H1 (cell line): Measurements from ENCODE around the gene GCNT1. TPM values are rescaled to one million over a fixed set of nuclear protein-coding genes. Genes with fewer than 3 reads are reported as not detected.

Experiments
- CTCF ChIA-PET: fragments of 300-600 bp; sonication (Branson Sonifier 250); formaldehyde crosslinking; loops from one replicate; lab custom pipeline; 2021; ENCODE audit not compliant: partially characterized antibody; lab: Charles Lee
- POLR2A ChIA-PET: fragments of 300-600 bp; sonication (Branson Sonifier 250); formaldehyde crosslinking; loops from one replicate; lab custom pipeline; 2021; ENCODE audit warnings: inconsistent platforms; ENCODE audit not compliant: partially characterized antibody; lab: Charles Lee
- DNase-seq, 2 experiments: peaks; one replicate each; pipeline versions ENCODE4 v3.0.0 to v3.0.0-alpha.2; 2010 to 2022; ENCODE audit warnings: low spot score in 2 of 2, low read depth in 1 of 2, mixed read lengths in 1 of 2
- FAIRE-seq: peaks from 2 replicates; lab custom pipeline; 2011; peaks lifted over from hg19 to GRCh38; lab: Jason Lieb, UNC
- H2AFZ ChIP-seq: 2 replicates; pipeline ENCODE4 v1.8.1; 2012; ENCODE audit warnings: low read length, inconsistent platforms
- H2AK5ac ChIP-seq: 2 replicates; pipeline ENCODE4 v1.6.1; 2013; ENCODE audit warnings: low read depth, low read length
- H2BK120ac ChIP-seq: replicated peaks from 2 replicates; pipeline ENCODE3; 2013; ENCODE audit warnings: low read depth, low read length, inconsistent platforms
- H2BK12ac ChIP-seq: 2 replicates; pipeline ENCODE4 v1.6.1; 2013; ENCODE audit warnings: low read depth, low read length
- H2BK15ac ChIP-seq: 2 replicates; pipeline ENCODE4 v1.6.1; 2013; ENCODE audit warnings: low read length
- H2BK20ac ChIP-seq: 2 replicates; pipeline ENCODE4 v1.6.1; 2013; ENCODE audit warnings: low read length
- H2BK5ac ChIP-seq: 2 replicates; pipeline ENCODE4 v1.6.1; 2013; ENCODE audit warnings: low read depth, low read length
- H3K14ac ChIP-seq: 2 replicates; pipeline ENCODE4 v1.6.1; 2013; ENCODE audit warnings: inconsistent platforms; ENCODE audit not compliant: insufficient read length
- H3K18ac ChIP-seq: 2 replicates; pipeline ENCODE4 v1.6.1; 2013; ENCODE audit warnings: low read length; ENCODE audit errors: extremely low read depth
- H3K23ac ChIP-seq: 2 replicates; pipeline ENCODE4 v1.6.1; 2013; ENCODE audit warnings: inconsistent platforms; ENCODE audit not compliant: insufficient read length
- H3K23me2 ChIP-seq: 2 replicates; pipeline ENCODE4 v1.6.1; 2013; ENCODE audit warnings: low read depth, low read length
- H3K27ac ChIP-seq: 2 replicates; pipeline ENCODE4 v1.6.1; 2011; ENCODE audit warnings: low read depth, low read length, inconsistent platforms
- H3K27me3 ChIP-seq, 4 experiments: replicated peaks in 1 of 4; 1 replicate in 1 of 4; 2 replicates in 3 of 4; pipeline versions ENCODE4 v1.6.1 to v1.8.1; 2011 to 2013; ENCODE audit warnings: low read length in 3 of 4, mild to moderate bottlenecking in 3 of 4, inconsistent platforms in 2 of 4, mixed read lengths in 2 of 4, moderate library complexity in 1 of 4; ENCODE audit not compliant: control insufficient read depth in 3 of 4, insufficient read depth in 3 of 4; ENCODE audit errors: extremely low read depth in 1 of 4
- H3K36me3 ChIP-seq, 4 experiments: 2 replicates each; pipeline versions ENCODE4 v1.6.1 to v1.8.1; 2011 to 2013; ENCODE audit warnings: mild to moderate bottlenecking in 4 of 4, low read length in 3 of 4, moderate library complexity in 2 of 4, control low read depth in 1 of 4, inconsistent platforms in 1 of 4; ENCODE audit not compliant: insufficient read depth in 4 of 4, control insufficient read depth in 2 of 4
- H3K4ac ChIP-seq: replicated peaks from 2 replicates; pipeline ENCODE3; 2013; ENCODE audit warnings: low read length, low read depth, mixed read lengths, inconsistent platforms; ENCODE audit not compliant: insufficient read length
- H3K4me1 ChIP-seq, 4 experiments: replicated peaks in 1 of 4; 1 replicate in 1 of 4; 2 replicates in 3 of 4; pipeline versions ENCODE4 v1.6.1 to v1.8.1; 2011 to 2013; ENCODE audit warnings: low read length in 3 of 4, inconsistent platforms in 2 of 4, mixed read lengths in 1 of 4; ENCODE audit not compliant: insufficient read depth in 4 of 4, control insufficient read depth in 3 of 4
- H3K4me2 ChIP-seq, 2 experiments: 2 replicates each; pipeline versions ENCODE4 v1.6.1 to v1.8.1; 2011 to 2013; ENCODE audit warnings: low read depth in 2 of 2, low read length in 2 of 2, control low read depth in 1 of 2, inconsistent platforms in 1 of 2, mild to moderate bottlenecking in 1 of 2; ENCODE audit not compliant: insufficient read depth in 1 of 2
- H3K4me3 ChIP-seq, 4 experiments: fragments of 200-600, 300-600 bp in 1 of 4; sonication (generic), shearing (Covaris generic), sonication (Bioruptor Twin) in 1 of 4; 2 replicates each; pipeline versions ENCODE4 v1.5.1 to v1.8.1; 2011 to 2016; ENCODE audit warnings: low read length in 4 of 4, low read depth in 3 of 4, control low read depth in 2 of 4, inconsistent platforms in 2 of 4, mild to moderate bottlenecking in 2 of 4, mixed read lengths in 1 of 4, moderate library complexity in 1 of 4; ENCODE audit not compliant: insufficient read depth in 2 of 4; ENCODE audit errors: extremely low read depth in 1 of 4
- H3K56ac ChIP-seq: replicated peaks from 2 replicates; pipeline ENCODE3; 2013; ENCODE audit warnings: low read depth, mild to moderate bottlenecking, mixed read lengths, low read length, inconsistent platforms; ENCODE audit not compliant: insufficient read length
- H3K79me1 ChIP-seq: 2 replicates; pipeline ENCODE4 v1.6.1; 2013; ENCODE audit warnings: low read depth, low read length, control low read depth
- H3K79me2 ChIP-seq, 2 experiments: 2 replicates each; pipeline versions ENCODE4 v1.6.1 to v1.8.1; 2012 to 2013; ENCODE audit warnings: low read length in 2 of 2, mild to moderate bottlenecking in 2 of 2, inconsistent platforms in 1 of 2; ENCODE audit not compliant: insufficient read depth in 2 of 2, control insufficient read depth in 1 of 2
- H3K9ac ChIP-seq, 4 experiments: replicated peaks in 1 of 4; 1 replicate in 1 of 4; 2 replicates in 3 of 4; pipeline versions ENCODE4 v1.6.1 to v1.8.1; 2011 to 2013; ENCODE audit warnings: low read depth in 3 of 4, low read length in 3 of 4, control low read depth in 2 of 4, mild to moderate bottlenecking in 2 of 4, moderate library complexity in 2 of 4, inconsistent platforms in 1 of 4; ENCODE audit errors: extremely low read depth in 1 of 4
- H3K9me3 ChIP-seq, 2 experiments: 2 replicates each; pipeline versions ENCODE4 v1.6.1 to v1.8.1; 2012 to 2013; ENCODE audit warnings: mild to moderate bottlenecking in 2 of 2, moderate library complexity in 2 of 2, control low read depth in 1 of 2, inconsistent platforms in 1 of 2, low read depth in 1 of 2, low read length in 1 of 2, mixed read lengths in 1 of 2; ENCODE audit not compliant: insufficient read depth in 2 of 2
- H4K20me1 ChIP-seq, 2 experiments: replicated peaks in 1 of 2; 2 replicates each; pipeline versions ENCODE3 to v1.8.1; 2011 to 2013; ENCODE audit warnings: inconsistent platforms in 2 of 2, low read length in 2 of 2, mild to moderate bottlenecking in 1 of 2; ENCODE audit not compliant: insufficient read depth in 2 of 2, control insufficient read depth in 1 of 2
- H4K5ac ChIP-seq: 2 replicates; pipeline ENCODE4 v1.6.1; 2013; ENCODE audit warnings: low read length, low read depth, mixed read lengths, inconsistent platforms; ENCODE audit not compliant: insufficient read length
- H4K8ac ChIP-seq: 2 replicates; pipeline ENCODE4 v1.8.0; 2013; ENCODE audit warnings: mild to moderate bottlenecking, moderate library complexity, low read length, inconsistent platforms; ENCODE audit not compliant: insufficient read depth; ENCODE audit errors: extremely low read depth
- H4K91ac ChIP-seq: replicated peaks from 2 replicates; pipeline ENCODE3; 2013; ENCODE audit warnings: low read length, mixed read lengths, inconsistent platforms; ENCODE audit not compliant: insufficient read length
- CHD2 ChIP-seq: IDR thresholded peaks from 2 replicates; pipeline ENCODE4 v1.6.1; 2012; ENCODE audit warnings: low read length, improper control_type of control experiment
- CTBP2 ChIP-seq: IDR thresholded peaks from 2 replicates; pipeline ENCODE4 v1.7.0; 2011; ENCODE audit warnings: borderline replicate concordance, mild to moderate bottlenecking, moderate library complexity, mixed read lengths, low read length; ENCODE audit not compliant: insufficient read depth, insufficient read length
- GABPA ChIP-seq: IDR thresholded peaks from 2 replicates; pipeline ENCODE4 v1.6.1; 2011; ENCODE audit warnings: mild to moderate bottlenecking, low read length, moderate library complexity, borderline replicate concordance; ENCODE audit not compliant: insufficient read depth
- HDAC2 ChIP-seq, 2 experiments: fragments of 300-600 bp in 1 of 2; sonication (generic) in 1 of 2; IDR thresholded peaks; 2 replicates each; pipeline ENCODE4 v1.6.1; 2011 to 2012; ENCODE audit warnings: low read depth in 2 of 2, low read length in 2 of 2, mild to moderate bottlenecking in 2 of 2, moderate library complexity in 2 of 2, borderline replicate concordance in 1 of 2, inconsistent platforms in 1 of 2
- HDAC6 ChIP-seq: IDR thresholded peaks from one replicate; pipeline ENCODE4 v1.7.1; 2012; ENCODE audit warnings: low read depth, mild to moderate bottlenecking, inconsistent platforms, low read length, moderate library complexity
- KDM1A ChIP-seq: fragments of 200-600, 300-600 bp; sonication (generic); IDR thresholded peaks from 2 replicates; pipeline ENCODE4 v1.7.1; 2016; ENCODE audit warnings: mild to moderate bottlenecking, low read length, borderline replicate concordance
- KDM5A ChIP-seq: fragments of 200-600 bp; IDR thresholded peaks from 2 replicates; pipeline ENCODE4 v1.7.1; 2012; ENCODE audit warnings: mild to moderate bottlenecking, low read length, inconsistent platforms, mixed read lengths
- MAFK ChIP-seq: IDR thresholded peaks from 2 replicates; pipeline ENCODE4 v1.6.1; 2012; ENCODE audit warnings: low read depth, mild to moderate bottlenecking, improper control_type of control experiment, low read length
- POLR2AphosphoS5 ChIP-seq: IDR thresholded peaks from 2 replicates; pipeline ENCODE4 v1.6.1; 2011; ENCODE audit warnings: low read depth, low read length
- RNF2 ChIP-seq: fragments of 200-900, 300-1000 bp; sonication (generic); IDR thresholded peaks from 2 replicates; pipeline ENCODE4 v1.7.1; 2016; ENCODE audit warnings: borderline replicate concordance, low read depth, mild to moderate bottlenecking, antibody characterized with exemption, low read length; ENCODE audit not compliant: poor library complexity, severe bottlenecking; ENCODE audit errors: missing control alignments
- SP2 ChIP-seq: IDR thresholded peaks from 2 replicates; pipeline ENCODE4 v1.6.1; 2012; ENCODE audit warnings: mild to moderate bottlenecking, low read length, inconsistent platforms
- SRF ChIP-seq: IDR thresholded peaks from 2 replicates; pipeline ENCODE4 v1.6.1; 2011; ENCODE audit warnings: mild to moderate bottlenecking, low read depth, low read length, moderate library complexity
- SUZ12 ChIP-seq: fragments of 200-600 bp; sonication (generic); IDR thresholded peaks from 2 replicates; pipeline ENCODE4 v1.6.1; 2012; ENCODE audit warnings: mild to moderate bottlenecking, inconsistent platforms, low read length, moderate library complexity, mixed read lengths
- TAF7 ChIP-seq: optimal IDR thresholded peaks from 2 replicates; pipeline ENCODE3; 2011; ENCODE audit warnings: low read depth, mild to moderate bottlenecking, inconsistent platforms, low read length, moderate library complexity, borderline replicate concordance
- WGBS, 2 experiments: shearing (Covaris generic) in 1 of 2; methylation state at CpG; one replicate each; pipeline versions ENCODE4 v1.1.6 to v1.1.7; 2013 to 2015; ENCODE audit warnings: low lambda C conversion rate in 2 of 2, mixed read lengths in 2 of 2, inconsistent platforms in 1 of 2, low coverage in 1 of 2, missing lambda C conversion rate in 1 of 2; ENCODE audit not compliant: insufficient replicate concordance in 2 of 2, insufficient coverage in 1 of 2, insufficient read length in 1 of 2; ENCODE audit errors: extremely low coverage in 1 of 2, missing lambda C conversion rate in 1 of 2; 5-methylcytosine and 5-hydroxymethylcytosine counted together
- polyA plus RNA-seq, 7 experiments: library from polyadenylated mRNA; depleted of rRNA in 3 of 7; stranded (reverse) in 5 of 7; unstranded in 2 of 7; fragments of >200 nt in 5 of 7; fragments of 200-250 nt in 2 of 7; gene quantifications; 1 replicate in 5 of 7; 2 replicates in 1 of 7; 4 replicates in 1 of 7; pipeline versions ENCODE4 v1.2.1 to v1.2.3, GENCODE V29; 2011 to 2013; ENCODE audit warnings: missing spikeins in 2 of 7, mixed read lengths in 2 of 7
- total RNA-seq: library from RNA; stranded (reverse); fragmentation: NEBNext Ultra II Directional; extraction: Animal tissue kit (Norgen Biotek cat#: 25700); gene quantifications from 2 replicates; pipeline ENCODE4 v1.2.1, GENCODE V29; 2021

The GCNT1 gene
- total and polyA plus RNA-seq, 2 of the 8 experiments (the other 6 are each of a cell fraction or from before 2014, with no cell fraction given), result 13.0 to 16.5 TPM

DNA sequence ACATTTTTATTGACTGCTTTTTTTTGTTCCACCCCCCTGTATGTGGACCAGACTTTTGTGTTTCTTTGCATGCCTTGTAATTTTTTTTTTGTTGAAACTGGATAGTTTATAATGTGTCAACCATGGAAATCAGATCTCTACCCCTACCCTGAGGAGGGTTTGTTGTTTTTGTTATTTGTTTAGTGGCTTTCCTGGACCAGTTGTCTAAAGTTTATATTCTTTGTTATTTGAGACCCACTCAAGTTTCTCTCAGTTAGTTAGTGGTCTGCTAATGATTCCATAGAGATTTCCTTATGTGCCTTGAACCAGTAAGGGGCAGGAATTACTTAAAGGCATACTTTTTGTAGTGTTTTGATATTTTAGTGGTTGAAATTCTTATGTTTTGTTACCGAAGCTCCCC, 41.1 kb downstream of the GCNT1 start:
- no peak overlapping the region for H3K14ac ChIP-seq
- no peak overlapping the region for H2BK5ac ChIP-seq
- H3K4ac ChIP-seq, result no peak overlapping the region
- DNase-seq (no peak), FAIRE-seq (no peak)
- no peak overlapping the region for H3K4me3 ChIP-seq
- no peak overlapping the region for H3K23ac ChIP-seq
- ChIA-PET POLR2A (no interaction called here), CTCF (interaction anchor here (0.7 kb wide), 1 partner anchor 204 kb away, joined by 3 read pairs; no protein-coding TSS in a partner anchor)
- H4K91ac ChIP-seq, result no peak overlapping the region
- WGBS, 2 experiments, result 95% methylated on average over 1 of the region's 1 CpG; no CpG with 5 or more reads in 1 of the 2 experiments
- no peaks in the 10 kb centered on the region for H3K79me2 ChIP-seq
- H2BK15ac ChIP-seq, result no peak overlapping the region
- H2AFZ ChIP-seq, result no peak overlapping the region
- H3K27ac ChIP-seq, result no peak overlapping the region
- H3K9me3 ChIP-seq, result no peaks in the 10 kb centered on the region
- no peak overlapping the region for H3K4me2 ChIP-seq
- H3K36me3 ChIP-seq, result peaks cover 0 to 14% (median 10%) of the 10 kb centered on the region in 4 experiments; a peak in 5 of 8 replicates
- no peaks in the 10 kb centered on the region for H3K79me1 ChIP-seq
- no peak overlapping the region for H3K9ac ChIP-seq
- H2BK12ac ChIP-seq, result no peak overlapping the region
- H3K4me1 ChIP-seq, result no peaks in the 10 kb centered on the region
- H3K23me2 ChIP-seq, result no peaks in the 10 kb centered on the region
- H4K20me1 ChIP-seq, result peaks cover 0 to 1% of the 10 kb centered on the region in 2 experiments
- H4K8ac ChIP-seq, result no peak overlapping the region
- no peak overlapping the region for H3K18ac ChIP-seq
- H2BK120ac ChIP-seq, result no peak overlapping the region
- H3K27me3 ChIP-seq, result no peaks in the 10 kb centered on the region
- no peak overlapping the region for H4K5ac ChIP-seq
- H2BK20ac ChIP-seq, result no peak overlapping the region
- no peak overlapping the region for H3K56ac ChIP-seq
- H2AK5ac ChIP-seq, result no peak overlapping the region
- TF ChIP-seq CTBP2, result no peak
- TF ChIP-seq TAF7, result no peak
- TF ChIP-seq SP2, result no peak
- TF ChIP-seq RNF2, result no peak
- no peak for TF ChIP-seq MAFK
- TF ChIP-seq GABPA, result no peak
- TF ChIP-seq HDAC6, result no peak
- no peak for TF ChIP-seq CHD2
- no peak for TF ChIP-seq POLR2AphosphoS5
- TF ChIP-seq HDAC2 (IDR thresholded peaks at IDR 0.05; ENCODE audit: borderline replicate concordance in 1 of 2, low read depth in 2 of 2, low read length in 2 of 2), result no peak
- no peak for TF ChIP-seq SRF
- TF ChIP-seq KDM1A, result no peak
- no peak for TF ChIP-seq KDM5A
- no peak for TF ChIP-seq SUZ12
